ENCODE data around the gene CMSS1.

CMSS1 gene

GRCh38 chr3:99858469-99858868 is 40.8 kb downstream of the CMSS1 start:
- no peak overlapping the region for H3K9ac ChIP-seq (ENCODE audit: low read length)
- no peaks in the 10 kb centered on the region for H3K9me3 ChIP-seq (ENCODE audit: low read length)
- TF ChIP-seq CTCF (IDR thresholded peaks at IDR 0.05; ENCODE audit: low read length) (no peak), EZH2 (IDR thresholded peaks at IDR 0.05; ENCODE audit: borderline replicate concordance, low read length) (no peak)
- no peaks in the 10 kb centered on the region for H3K4me1 ChIP-seq (ENCODE audit: insufficient read depth, low read length, severe bottlenecking)
- H3K27ac ChIP-seq (ENCODE audit: low read depth, low read length, poor library complexity, severe bottlenecking), result no peak overlapping the region
- no peak overlapping the region for H3K4me2 ChIP-seq (ENCODE audit: low read length)
- H3K79me2 ChIP-seq (ENCODE audit: insufficient read depth, low read length), result no peaks in the 10 kb centered on the region
- no peak overlapping the region for H3K4me3 ChIP-seq (ENCODE audit: low read depth, low read length, poor library complexity, severe bottlenecking)
- no peaks in the 10 kb centered on the region for H3K36me3 ChIP-seq (ENCODE audit: insufficient read depth, low read length)
- H3K9me2 ChIP-seq (ENCODE audit: low read depth, low read length), result no peaks in the 10 kb centered on the region
- H3F3A ChIP-seq (ENCODE audit: insufficient read depth, low read length), result no peaks in the 10 kb centered on the region
- H3K27me3 ChIP-seq (ENCODE audit: insufficient read depth, low read length), result no peaks in the 10 kb centered on the region
- no peak overlapping the region for H2AFZ ChIP-seq (ENCODE audit: low read length)
- no peaks in the 10 kb centered on the region for H4K20me1 ChIP-seq (ENCODE audit: insufficient read depth, low read length)

- TF ChIP-seq CTCF (IDR thresholded peaks at IDR 0.05; ENCODE audit: low read length), result no peak
- H3K36me3 ChIP-seq (ENCODE audit: insufficient read depth, low read length), result no peaks in the 10 kb centered on the region
- H3K27ac ChIP-seq (ENCODE audit: low read depth, low read length, poor library complexity, severe bottlenecking), result no peak overlapping the region
- no peak overlapping the region for H3K9ac ChIP-seq (ENCODE audit: low read length)
- no peaks in the 10 kb centered on the region for H3K9me3 ChIP-seq (ENCODE audit: low read length)
- no peaks in the 10 kb centered on the region for H3F3A ChIP-seq (ENCODE audit: insufficient read depth, low read length)
- H3K4me2 ChIP-seq (ENCODE audit: low read length), result no peak overlapping the region
- H3K4me1 ChIP-seq (ENCODE audit: insufficient read depth, low read length, severe bottlenecking), result no peaks in the 10 kb centered on the region
- H3K9me2 ChIP-seq (ENCODE audit: low read depth, low read length), result no peaks in the 10 kb centered on the region
- no peak overlapping the region for H3K4me3 ChIP-seq (ENCODE audit: low read depth, low read length, poor library complexity, severe bottlenecking)
- no peaks in the 10 kb centered on the region for H4K20me1 ChIP-seq (ENCODE audit: insufficient read depth, low read length)
- no peak overlapping the region for H2AFZ ChIP-seq (ENCODE audit: low read length)
- no peaks in the 10 kb centered on the region for H3K27me3 ChIP-seq (ENCODE audit: insufficient read depth, low read length)
- no peaks in the 10 kb centered on the region for H3K79me2 ChIP-seq (ENCODE audit: insufficient read depth, low read length)
These were observed 42.2 kb downstream of the CMSS1 start for GRCh38 chr3:99859825-99860224.

- H3K9me2 ChIP-seq (ENCODE audit: low read depth, low read length), result no peaks in the 10 kb centered on the region
- no peak overlapping the region for H3K9ac ChIP-seq (ENCODE audit: low read length)
- H3K79me2 ChIP-seq (ENCODE audit: insufficient read depth, low read length), result no peaks in the 10 kb centered on the region
- H3F3A ChIP-seq (ENCODE audit: insufficient read depth, low read length), result no peaks in the 10 kb centered on the region
- H2AFZ ChIP-seq (ENCODE audit: low read length), result no peak overlapping the region
- no peak overlapping the region for H3K4me2 ChIP-seq (ENCODE audit: low read length)
- no peak overlapping the region for H3K27ac ChIP-seq (ENCODE audit: low read depth, low read length, poor library complexity, severe bottlenecking)
- H3K9me3 ChIP-seq (ENCODE audit: low read length), result no peaks in the 10 kb centered on the region
- H3K36me3 ChIP-seq (ENCODE audit: insufficient read depth, low read length), result no peaks in the 10 kb centered on the region
- no peaks in the 10 kb centered on the region for H4K20me1 ChIP-seq (ENCODE audit: insufficient read depth, low read length)
- TF ChIP-seq CTCF (IDR thresholded peaks at IDR 0.05; ENCODE audit: low read length) (no peak), EZH2 (IDR thresholded peaks at IDR 0.05; ENCODE audit: borderline replicate concordance, low read length) (no peak)
- H3K4me3 ChIP-seq (ENCODE audit: low read depth, low read length, poor library complexity, severe bottlenecking), result no peak overlapping the region
- H3K27me3 ChIP-seq (ENCODE audit: insufficient read depth, low read length), result no peaks in the 10 kb centered on the region
- H3K4me1 ChIP-seq (ENCODE audit: insufficient read depth, low read length, severe bottlenecking), result no peaks in the 10 kb centered on the region
These were observed 43.6 kb downstream of the CMSS1 start for GRCh38 chr3:99861216-99861615.

Data from OCI-LY1 (cell line).